ENCODE data around the gene KRTAP4-6. TPM values are rescaled to one million over a fixed set of nuclear protein-coding genes. Genes with fewer than 3 reads are reported as not detected.
A peak's percentile ranks its signal among the peaks of the same experiment; 100 is the strongest.

The KRTAP4-6 gene
- polyA plus RNA-seq, 2 of the 4 experiments (the other 2 are of a cell fraction), result not detected

DNA sequence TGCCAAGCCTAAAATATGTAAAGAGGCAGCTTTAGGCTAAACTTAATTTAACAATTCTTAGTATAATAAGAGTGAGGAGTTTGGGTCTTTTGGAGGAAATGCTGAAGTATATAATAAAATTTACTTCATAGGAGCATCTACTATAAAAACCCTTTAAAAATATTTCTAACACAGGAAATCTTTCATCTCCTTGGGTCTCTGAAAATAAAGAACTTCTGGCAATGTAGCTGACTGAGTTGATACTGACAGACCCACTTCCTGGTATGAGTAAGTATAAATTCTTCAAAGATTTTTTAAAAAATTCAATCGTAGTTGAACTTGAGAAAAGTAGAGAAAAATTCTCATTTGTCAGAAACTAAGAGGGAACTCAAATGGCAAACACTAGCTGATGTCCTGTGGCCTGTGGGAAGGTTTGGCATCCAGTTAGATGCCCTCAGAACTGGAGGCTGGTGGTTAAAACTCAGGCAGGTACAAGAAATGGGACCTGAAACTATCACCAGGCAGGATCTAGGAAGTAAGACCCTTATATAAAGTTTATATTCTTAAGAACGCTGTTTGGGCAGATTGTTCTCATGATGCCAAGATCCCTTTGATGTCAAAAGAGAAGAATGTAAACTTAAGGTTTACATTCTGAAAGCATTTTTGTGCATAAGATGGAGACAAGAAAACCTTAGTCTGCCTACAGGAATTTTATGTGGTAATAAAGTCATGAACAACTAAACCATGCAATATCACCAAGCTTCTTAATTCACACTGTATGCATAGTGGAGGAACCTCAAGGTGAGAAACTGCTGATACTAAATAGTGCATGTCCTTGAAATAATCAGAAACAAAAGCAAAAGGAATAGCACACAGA is 6.2 kb downstream of the KRTAP4-6 start:
- CTCF ChIA-PET, result interaction anchor here (0.7 kb wide), 1 partner anchor 11 kb away, joined by 3 read pairs; no protein-coding TSS in a partner anchor
- H3K4me3 ChIP-seq, result no peak overlapping the region
- WGBS (ENCODE audit: missing lambda C conversion rate), result 52% methylated on average over 2 of the region's 2 CpGs

DNA sequence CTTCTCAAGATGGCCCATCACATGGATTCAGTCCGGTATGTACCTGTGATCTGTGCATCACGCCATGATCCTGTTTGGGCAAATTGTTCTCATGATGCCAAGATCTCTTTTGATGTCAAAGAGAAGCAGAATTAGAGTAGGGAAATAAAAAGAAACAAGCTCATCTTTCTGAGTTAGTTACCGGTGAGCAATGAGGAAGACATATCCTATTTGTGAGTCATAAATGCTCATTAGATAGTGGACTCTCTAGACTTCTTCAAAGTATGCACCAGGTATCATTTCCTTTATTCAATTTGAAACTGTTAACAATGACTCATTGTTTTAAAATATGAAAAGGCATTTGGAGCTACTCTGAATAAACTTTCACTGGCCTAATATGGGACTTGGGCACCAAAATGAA is 8.4 kb downstream of the KRTAP4-6 start:
- H3K4me3 ChIP-seq, result no peak overlapping the region
- TF ChIP-seq MAFK (IDR thresholded peaks at IDR 0.05; ENCODE audit: partially characterized antibody) (no peak), RCOR1 (IDR thresholded peaks at IDR 0.05; ENCODE audit: low read depth, low read length) (no peak), ZSCAN20 (CRISPR knock-in tag; IDR thresholded peaks at IDR 0.05) (no peak), FOSL2 (IDR thresholded peaks at IDR 0.05) (peak; percentile 49; the same call in 1 of the 2 replicates), FOSL2 (CRISPR knock-in tag; IDR thresholded peaks at IDR 0.05) (peak; percentile 75), KDM5A (IDR thresholded peaks at IDR 0.05) (no peak), ELK1 (IDR thresholded peaks at IDR 0.05; ENCODE audit: low read depth, low read length) (no peak), CTCF (IDR thresholded peaks at IDR 0.05) (no peak), RAD21 (conservative IDR thresholded peaks at IDR 0.05 in 1 of 2, IDR thresholded peaks at IDR 0.05 in 1 of 2) (no peak), TP53 (CRISPR knock-in tag; IDR thresholded peaks at IDR 0.05) (no peak), CBX2 (IDR thresholded peaks at IDR 0.05; ENCODE audit: borderline replicate concordance, low read depth) (no peak), SMC3 (IDR thresholded peaks at IDR 0.05) (no peak), HOXB13 (CRISPR knock-in tag; IDR thresholded peaks at IDR 0.05; ENCODE audit: low read depth) (no peak), CHD2 (IDR thresholded peaks at IDR 0.05; ENCODE audit: low read length, partially characterized antibody) (no peak), JUNB (IDR thresholded peaks at IDR 0.05) (peak; percentile 60; the same call in 1 of the 2 replicates), EHMT2 (IDR thresholded peaks at IDR 0.05; ENCODE audit: low read depth) (no peak), FOXS1 (CRISPR knock-in tag; IDR thresholded peaks at IDR 0.05) (no peak), HOXA7 (CRISPR knock-in tag; IDR thresholded peaks at IDR 0.05) (no peak)
- TF ChIP-seq, protein P1, sequence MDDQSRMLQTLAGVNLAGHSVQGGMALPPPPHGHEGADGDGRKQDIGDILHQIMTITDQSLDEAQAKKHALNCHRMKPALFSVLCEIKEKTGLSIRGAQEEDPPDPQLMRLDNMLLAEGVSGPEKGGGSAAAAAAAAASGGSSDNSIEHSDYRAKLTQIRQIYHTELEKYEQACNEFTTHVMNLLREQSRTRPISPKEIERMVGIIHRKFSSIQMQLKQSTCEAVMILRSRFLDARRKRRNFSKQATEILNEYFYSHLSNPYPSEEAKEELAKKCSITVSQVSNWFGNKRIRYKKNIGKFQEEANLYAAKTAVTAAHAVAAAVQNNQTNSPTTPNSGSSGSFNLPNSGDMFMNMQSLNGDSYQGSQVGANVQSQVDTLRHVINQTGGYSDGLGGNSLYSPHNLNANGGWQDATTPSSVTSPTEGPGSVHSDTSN (IDR thresholded peaks at IDR 0.05), result no peak
- no peak; a peak in 1 of 6 replicates for ATAC-seq
- POLR2A ChIA-PET, result no interaction called here
- peak overlapping the region in 1 of 2 experiments; percentile 1; a peak in 1 of 6 replicates for H3K27ac ChIP-seq
- no peaks in the 10 kb centered on the region for H3K9me3 ChIP-seq
- CTCF ChIA-PET, result interaction anchor here (1.0 kb wide), 1 partner anchor 190 kb away, joined by 3 read pairs; no protein-coding TSS in a partner anchor
- 0 out of 3 replicates have a peak overlapping the region, but pooled peaks have one; percentile 7 for H3K4me2 ChIP-seq
- H3K4me1 ChIP-seq, result 0 out of 3 replicates have a peak, but pooled peaks cover 6% of the 10 kb centered on the region
- peak in 1 of 2 experiments; percentile 27 for DNase-seq (ENCODE audit: low read depth in 1 of 2, low spot score in 1 of 2)
- peak; percentile 97 for FAIRE-seq
- WGBS (ENCODE audit: missing lambda C conversion rate), result 56% methylated on average over 3 of the region's 3 CpGs

More for the DNA sequence above, 6.2 kb downstream of the KRTAP4-6 start:
- DNase-seq (ENCODE audit: low read depth in 1 of 2, low spot score in 1 of 2), result no peak
- FAIRE-seq, result peak; percentile 28
- Histone ChIP-seq H3K4me2 (no peak overlapping the region), H3K4me1 (0 out of 3 replicates have a peak, but pooled peaks cover 6% of the 10 kb centered on the region), H3K27ac (no peak overlapping the region), H3K9me3 (no peaks in the 10 kb centered on the region)
- TF ChIP-seq CEBPB (IDR thresholded peaks at IDR 0.05), result no peak
- TF ChIP-seq ELK1 (IDR thresholded peaks at IDR 0.05; ENCODE audit: low read depth, low read length), result no peak
- no peak for TF ChIP-seq FOXS1 (CRISPR knock-in tag; IDR thresholded peaks at IDR 0.05)
- no peak for TF ChIP-seq POLR2A (IDR thresholded peaks at IDR 0.05; ENCODE audit: low read length)
- TF ChIP-seq RARB (CRISPR knock-in tag; IDR thresholded peaks at IDR 0.05), result no peak
- TF ChIP-seq HMGXB4 (CRISPR knock-in tag; IDR thresholded peaks at IDR 0.05; ENCODE audit: borderline replicate concordance), result no peak
- TF ChIP-seq HOXB5 (CRISPR knock-in tag; IDR thresholded peaks at IDR 0.05), result no peak
- TF ChIP-seq CBX2 (IDR thresholded peaks at IDR 0.05; ENCODE audit: borderline replicate concordance, low read depth), result no peak
- no peak for TF ChIP-seq SREBF2 (IDR thresholded peaks at IDR 0.05)
- POLR2A ChIA-PET, result no interaction called here
- ATAC-seq, result no peak

Measured in A549 (cell line).